ENCODE results near the gene PLD5. TPM values are rescaled to one million over a fixed set of nuclear protein-coding genes. Genes with fewer than 3 reads are reported as not detected.
"Not testable (repeated sequence)": the region's sequence is repeated elsewhere in the genome, so short reads cannot be mapped to it uniquely, and the experiment has no call there.

Gene PLD5
- polyA plus RNA-seq, 1 experiment, result not detected

DNA sequence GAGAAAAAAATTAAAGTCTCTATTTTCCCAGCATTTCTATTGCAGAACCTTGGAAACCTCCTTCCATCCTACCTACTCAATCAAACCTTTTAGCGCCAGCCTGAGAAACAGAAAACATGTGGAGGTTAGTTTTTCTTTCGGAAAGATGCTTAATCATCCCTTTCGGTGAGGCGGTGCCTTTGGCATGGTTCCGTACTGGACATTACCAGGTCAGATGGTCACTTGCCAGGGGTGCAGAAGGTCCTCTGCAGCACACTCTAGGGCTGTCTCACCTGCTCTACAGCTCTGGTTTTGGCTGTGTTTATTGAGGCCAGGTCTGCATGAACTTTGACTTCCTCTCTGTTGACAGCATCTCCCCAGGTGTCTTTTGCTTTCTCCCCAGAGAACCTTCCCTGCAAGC is 121.5 kb downstream of the PLD5 start:
- ChIA-PET CTCF (no interaction called here), POLR2A (no interaction called here)
- no peaks in the 10 kb centered on the region for H3K27me3 ChIP-seq (ENCODE audit: control insufficient read depth, insufficient read depth, low read length)
- TF ChIP-seq, protein P1, sequence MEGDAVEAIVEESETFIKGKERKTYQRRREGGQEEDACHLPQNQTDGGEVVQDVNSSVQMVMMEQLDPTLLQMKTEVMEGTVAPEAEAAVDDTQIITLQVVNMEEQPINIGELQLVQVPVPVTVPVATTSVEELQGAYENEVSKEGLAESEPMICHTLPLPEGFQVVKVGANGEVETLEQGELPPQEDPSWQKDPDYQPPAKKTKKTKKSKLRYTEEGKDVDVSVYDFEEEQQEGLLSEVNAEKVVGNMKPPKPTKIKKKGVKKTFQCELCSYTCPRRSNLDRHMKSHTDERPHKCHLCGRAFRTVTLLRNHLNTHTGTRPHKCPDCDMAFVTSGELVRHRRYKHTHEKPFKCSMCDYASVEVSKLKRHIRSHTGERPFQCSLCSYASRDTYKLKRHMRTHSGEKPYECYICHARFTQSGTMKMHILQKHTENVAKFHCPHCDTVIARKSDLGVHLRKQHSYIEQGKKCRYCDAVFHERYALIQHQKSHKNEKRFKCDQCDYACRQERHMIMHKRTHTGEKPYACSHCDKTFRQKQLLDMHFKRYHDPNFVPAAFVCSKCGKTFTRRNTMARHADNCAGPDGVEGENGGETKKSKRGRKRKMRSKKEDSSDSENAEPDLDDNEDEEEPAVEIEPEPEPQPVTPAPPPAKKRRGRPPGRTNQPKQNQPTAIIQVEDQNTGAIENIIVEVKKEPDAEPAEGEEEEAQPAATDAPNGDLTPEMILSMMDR (IDR thresholded peaks at IDR 0.05; ENCODE audit: low read depth, low read length), result no peak
- no peak overlapping the region for H3K4me3 ChIP-seq (ENCODE audit: low read depth, low read length)
- DNase-seq (ENCODE audit: low read depth, low spot score), result no peak
- peaks cover 38% of the 10 kb centered on the region for H3K9me3 ChIP-seq (ENCODE audit: control insufficient read depth, insufficient read depth, low read length)
- no peak overlapping the region for H3K27ac ChIP-seq (ENCODE audit: low read depth, low read length)

DNA sequence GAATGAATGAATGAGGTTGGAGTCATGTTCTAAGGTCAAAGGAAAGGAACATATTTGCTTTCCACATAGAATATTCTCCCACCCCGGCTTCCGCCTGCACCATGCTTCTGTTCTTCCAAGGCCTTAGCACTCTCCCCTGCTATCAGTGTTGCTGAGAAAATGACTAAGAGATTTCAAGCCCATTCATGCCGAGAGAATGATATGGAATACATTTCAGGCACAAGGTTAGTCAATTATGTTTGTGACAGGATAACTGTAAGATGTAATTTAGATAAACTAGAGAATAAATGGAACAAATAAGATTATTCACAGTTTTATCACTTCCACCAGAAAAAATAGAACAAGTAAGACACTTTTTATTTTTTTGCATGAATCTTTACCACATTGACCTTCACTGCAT is 122.6 kb downstream of the PLD5 start:
- H3K4me3 ChIP-seq (ENCODE audit: low read depth, low read length), result no peak overlapping the region
- POLR2A ChIA-PET, result no interaction called here
- no peak for DNase-seq (ENCODE audit: low read depth, low spot score)
- H3K9me3 ChIP-seq (ENCODE audit: control insufficient read depth, insufficient read depth, low read length), result peaks cover 38% of the 10 kb centered on the region
- H3K27me3 ChIP-seq (ENCODE audit: control insufficient read depth, insufficient read depth, low read length), result no peaks in the 10 kb centered on the region
- TF ChIP-seq, protein P1 (IDR thresholded peaks at IDR 0.05; ENCODE audit: low read depth, low read length), result no peak
- CTCF ChIA-PET, result no interaction called here
- H3K27ac ChIP-seq (ENCODE audit: low read depth, low read length), result no peak overlapping the region

DNA sequence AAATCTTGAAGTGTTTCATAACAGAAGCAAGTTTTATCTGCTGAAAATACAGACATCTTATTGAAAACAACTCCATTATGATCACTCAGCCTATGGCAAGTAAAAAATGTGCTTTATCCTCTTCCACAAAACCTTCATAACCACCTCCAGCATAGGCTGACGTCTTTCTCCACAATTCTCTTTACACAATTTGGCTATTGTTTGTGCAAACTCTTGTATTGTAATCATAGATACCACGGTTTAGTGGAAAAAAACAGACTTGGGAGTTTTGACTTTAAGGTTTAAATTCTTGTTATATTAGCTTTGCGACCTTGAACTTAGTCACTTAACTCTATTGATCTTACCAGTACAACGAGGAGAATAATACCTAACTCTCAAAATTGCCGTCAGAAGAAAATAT is 126.1 kb downstream of the PLD5 start:
- POLR2A ChIA-PET, result no interaction called here
- H3K27ac ChIP-seq (ENCODE audit: low read depth, low read length), result no peak overlapping the region
- TF ChIP-seq, protein P1 (IDR thresholded peaks at IDR 0.05; ENCODE audit: low read depth, low read length), result no peak
- H3K9me3 ChIP-seq (ENCODE audit: control insufficient read depth, insufficient read depth, low read length), result peaks cover 25% of the 10 kb centered on the region
- H3K27me3 ChIP-seq (ENCODE audit: control insufficient read depth, insufficient read depth, low read length), result no peaks in the 10 kb centered on the region
- H3K4me3 ChIP-seq (ENCODE audit: low read depth, low read length), result no peak overlapping the region
- DNase-seq (ENCODE audit: low read depth, low spot score), result no peak
- CTCF ChIA-PET, result no interaction called here

DNA sequence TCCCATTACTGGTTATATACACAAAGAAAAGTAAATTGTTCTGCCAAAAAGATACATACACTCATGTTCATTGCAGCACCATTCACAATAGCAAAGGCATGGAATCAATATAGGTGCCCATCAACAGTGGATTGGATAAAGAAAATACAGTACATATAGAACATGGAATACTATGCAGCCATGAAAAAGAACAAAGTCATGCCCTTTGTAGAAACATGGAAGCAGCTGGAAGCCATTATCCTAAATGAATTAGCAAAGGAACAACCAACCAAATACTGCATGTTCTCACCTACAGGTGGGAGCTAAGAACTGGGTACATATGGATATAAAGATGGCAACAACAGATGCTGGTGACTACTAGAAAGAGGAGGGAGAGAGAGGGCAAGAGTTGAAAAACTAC is 132.6 kb downstream of the PLD5 start:
- ChIA-PET POLR2A (no interaction called here), CTCF (no interaction called here)
- Histone ChIP-seq H3K9me3 (ENCODE audit: control insufficient read depth, insufficient read depth, low read length) (peaks cover 15% of the 10 kb centered on the region), H3K27me3 (ENCODE audit: control insufficient read depth, insufficient read depth, low read length) (no peaks in the 10 kb centered on the region), H3K4me3 (ENCODE audit: low read depth, low read length) (no peak overlapping the region), H3K27ac (ENCODE audit: low read depth, low read length) (no peak overlapping the region)
- TF ChIP-seq, protein P1 (IDR thresholded peaks at IDR 0.05; ENCODE audit: low read depth, low read length), result no peak
- no peak for DNase-seq (ENCODE audit: low read depth, low spot score)

DNA sequence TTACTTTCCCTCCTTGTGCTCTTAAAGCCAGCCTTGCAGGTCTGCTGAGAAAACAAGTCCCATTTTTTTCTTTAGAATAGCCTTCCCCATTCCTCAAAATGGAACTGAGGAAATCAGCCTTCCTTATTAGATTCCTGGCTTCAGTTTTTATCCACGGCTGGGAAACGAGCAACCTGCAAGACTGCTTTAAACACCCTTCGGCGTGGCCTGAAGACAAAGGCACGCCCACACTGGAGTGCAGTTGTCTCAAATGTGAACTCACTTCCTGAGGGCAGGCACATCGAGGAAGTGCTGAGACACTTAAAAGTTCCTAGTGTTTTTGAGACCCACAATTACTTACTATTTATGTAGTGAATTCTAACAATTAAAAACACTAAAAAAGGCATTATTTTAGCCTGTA is 148.4 kb downstream of the PLD5 start:
- H3K27me3 ChIP-seq (ENCODE audit: control insufficient read depth, insufficient read depth, low read length); H3K27ac ChIP-seq (ENCODE audit: low read depth, low read length); POLR2A ChIA-PET; H3K9me3 ChIP-seq (ENCODE audit: control insufficient read depth, insufficient read depth, low read length); CTCF ChIA-PET; DNase-seq (ENCODE audit: low read depth, low spot score); H3K4me3 ChIP-seq (ENCODE audit: low read depth, low read length): not testable (repeated sequence)

DNA sequence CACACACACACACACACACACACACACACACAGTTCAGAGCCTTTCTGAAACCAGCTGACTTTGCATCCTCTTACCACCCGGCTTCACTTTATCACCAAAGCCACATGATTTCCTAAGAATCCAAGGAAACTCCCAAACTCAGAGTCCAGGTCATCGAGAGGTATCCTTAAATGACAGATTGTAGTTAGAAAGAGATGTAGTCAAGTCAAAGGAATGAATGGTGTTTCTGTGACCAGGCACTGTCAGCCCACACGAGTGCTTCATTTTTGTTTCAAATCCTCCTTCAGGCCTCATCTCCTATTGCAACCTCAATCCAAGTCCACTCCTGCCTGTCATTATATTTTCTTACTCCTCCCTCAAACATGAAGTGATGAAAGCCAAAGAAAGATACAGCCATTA is 174.1 kb downstream of the PLD5 start:
- H3K4me3 ChIP-seq (ENCODE audit: low read depth, low read length); H3K9me3 ChIP-seq (ENCODE audit: control insufficient read depth, insufficient read depth, low read length); H3K27me3 ChIP-seq (ENCODE audit: control insufficient read depth, insufficient read depth, low read length); POLR2A ChIA-PET; DNase-seq (ENCODE audit: low read depth, low spot score); CTCF ChIA-PET; H3K27ac ChIP-seq (ENCODE audit: low read depth, low read length): not testable (repeated sequence)

Data from AG04450 (cell line).